HG03432 (cell line): Measurements from ENCODE around the gene VSIR.

Source experiments
- ATAC-seq: cut with Tn5 transposase; IDR thresholded peaks from one replicate; pipeline ENCODE4 v1.9.1; 2021; ENCODE audit warnings: mild to moderate bottlenecking, moderate library complexity; ENCODE audit not compliant: unreplicated experiment

VSIR gene

DNA sequence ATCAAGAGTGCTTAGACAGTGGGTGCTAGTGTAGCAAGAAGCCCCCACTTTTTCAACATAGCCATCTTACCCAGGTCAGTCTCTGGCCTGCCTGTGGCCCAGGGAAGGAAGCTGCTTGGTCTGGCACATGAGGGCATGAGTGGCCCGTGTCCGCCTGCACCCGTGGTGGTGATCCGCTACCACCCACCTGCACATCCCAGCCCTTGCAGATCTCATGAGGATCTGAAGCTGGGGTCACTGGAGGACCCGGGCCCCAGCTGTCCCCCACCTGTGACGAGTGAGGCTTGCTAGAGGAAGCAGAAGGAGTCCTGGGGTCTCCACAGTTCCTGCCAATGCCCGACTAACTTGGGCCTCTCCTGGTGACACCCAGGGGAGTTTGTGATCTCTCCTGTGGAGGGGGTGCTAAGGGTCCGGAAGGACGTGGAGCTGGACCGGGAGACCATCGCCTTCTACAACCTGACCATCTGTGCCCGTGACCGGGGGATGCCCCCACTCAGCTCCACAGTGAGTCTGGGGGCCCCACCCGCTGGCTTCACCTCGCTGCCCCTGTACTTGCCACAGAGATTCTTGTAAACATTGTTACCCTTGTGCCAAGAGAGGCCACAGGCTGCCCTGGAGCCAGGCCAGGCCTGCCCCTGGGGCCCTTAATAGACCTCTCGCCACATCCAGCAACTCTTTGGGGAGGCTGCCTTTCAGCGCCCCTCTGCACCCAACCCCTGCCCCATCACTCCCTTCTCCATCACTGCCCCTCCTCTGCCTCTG is 10.8 kb upstream of the VSIR start:
- ATAC-seq: no peak

DNA sequence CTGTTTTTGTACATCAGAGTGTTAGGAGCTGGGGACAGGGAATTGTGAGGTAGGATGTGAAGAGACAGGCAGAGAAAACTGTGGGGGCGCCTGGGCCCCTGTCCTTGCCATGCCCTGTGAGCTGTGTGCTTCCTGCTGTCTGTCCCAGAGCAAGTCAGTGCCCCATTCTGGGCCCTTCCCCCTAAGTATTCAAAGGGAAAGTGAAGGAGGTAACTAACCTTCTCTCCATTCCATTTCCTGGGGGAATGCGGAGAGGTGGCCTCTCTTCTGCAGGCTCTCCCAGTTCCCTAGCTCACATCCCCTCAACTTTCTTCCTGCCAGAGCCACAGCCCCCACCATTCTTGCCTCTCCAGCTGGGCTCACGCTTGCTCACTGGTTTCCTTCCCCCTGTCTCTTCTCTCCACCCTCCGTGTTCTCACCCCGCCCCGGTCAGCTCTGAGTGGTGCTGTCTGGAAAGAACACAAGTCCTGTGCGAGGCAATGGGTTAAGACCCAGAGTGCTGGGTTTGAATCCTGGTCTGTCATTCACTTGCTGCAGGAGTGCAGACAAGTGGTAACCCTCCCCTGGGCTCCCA is 9.7 kb upstream of the VSIR start:
- no peak for ATAC-seq

DNA sequence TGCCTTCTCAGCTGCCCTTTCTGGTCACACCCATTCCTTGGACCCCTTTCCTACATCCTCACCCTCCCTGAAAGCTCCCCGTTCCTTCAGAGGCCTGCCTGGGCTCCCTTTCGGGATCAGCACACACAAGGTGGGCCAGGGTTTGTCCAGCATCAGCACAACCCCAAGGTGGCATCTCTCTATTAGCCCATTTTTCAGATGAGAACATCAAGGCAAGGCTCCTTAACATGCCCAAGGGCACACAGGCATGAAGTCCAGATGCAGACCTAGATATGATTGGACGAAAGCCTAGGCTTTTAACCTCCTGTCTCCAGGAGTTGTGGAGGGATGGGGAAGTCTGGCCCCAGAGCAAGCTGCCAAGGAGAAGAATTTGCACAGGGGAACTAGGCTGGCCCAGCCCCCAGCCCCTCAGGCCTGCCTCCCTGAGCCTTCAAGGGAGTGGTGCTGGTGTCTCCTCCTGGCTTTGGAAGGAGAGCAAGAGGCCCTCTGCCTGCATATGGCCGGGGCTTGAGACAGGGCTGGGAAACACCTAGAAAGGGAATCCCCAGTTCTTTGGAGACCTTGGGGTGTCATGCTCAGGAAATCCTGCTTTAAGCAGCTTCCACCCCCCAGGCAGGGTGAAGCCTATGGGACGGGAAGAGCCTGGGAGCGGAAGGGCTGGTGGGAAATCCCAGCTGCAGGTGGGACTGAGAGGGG is 9.0 kb upstream of the VSIR start:
- ATAC-seq: no peak

DNA sequence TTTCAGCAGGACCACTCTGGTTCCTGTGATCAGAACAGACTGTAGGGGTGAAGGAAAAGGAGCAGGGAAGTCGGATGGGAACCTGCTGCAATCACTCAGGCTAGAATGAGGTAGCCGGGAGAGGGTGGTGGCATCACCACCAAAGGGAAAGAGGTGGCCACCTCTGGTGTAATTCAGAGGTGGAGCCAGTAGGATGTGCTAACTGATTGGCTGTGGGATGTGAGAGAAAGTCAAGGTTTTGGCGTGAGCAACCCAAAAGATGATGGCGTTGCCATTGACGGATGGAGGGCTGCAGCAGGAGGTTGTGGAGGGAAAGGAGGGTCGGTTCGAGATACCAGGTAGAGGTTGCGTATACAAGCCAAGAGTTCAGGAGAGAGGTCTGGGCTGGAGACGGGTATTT is 7.4 kb upstream of the VSIR start:
- ATAC-seq: no peak

DNA sequence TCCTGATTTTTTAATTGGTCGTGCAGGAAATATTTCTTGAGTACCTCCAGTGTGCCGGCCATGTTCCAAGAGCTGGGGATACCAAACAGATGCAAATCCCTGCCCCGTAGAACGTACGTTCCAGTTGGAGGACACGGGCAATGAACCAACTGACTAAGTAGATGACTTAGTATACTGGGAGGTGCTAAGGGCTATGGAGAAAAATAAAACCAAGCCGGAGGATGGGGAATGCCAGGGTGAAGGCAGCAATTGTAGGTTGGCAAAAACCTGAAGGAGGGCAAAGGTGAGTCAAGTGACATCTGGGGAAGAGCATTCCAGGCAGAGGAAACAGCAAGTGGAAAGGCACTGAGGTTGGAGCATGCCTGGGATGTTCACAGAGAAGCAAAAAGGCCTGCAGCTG is 6.8 kb upstream of the VSIR start:
- ATAC-seq: no peak

DNA sequence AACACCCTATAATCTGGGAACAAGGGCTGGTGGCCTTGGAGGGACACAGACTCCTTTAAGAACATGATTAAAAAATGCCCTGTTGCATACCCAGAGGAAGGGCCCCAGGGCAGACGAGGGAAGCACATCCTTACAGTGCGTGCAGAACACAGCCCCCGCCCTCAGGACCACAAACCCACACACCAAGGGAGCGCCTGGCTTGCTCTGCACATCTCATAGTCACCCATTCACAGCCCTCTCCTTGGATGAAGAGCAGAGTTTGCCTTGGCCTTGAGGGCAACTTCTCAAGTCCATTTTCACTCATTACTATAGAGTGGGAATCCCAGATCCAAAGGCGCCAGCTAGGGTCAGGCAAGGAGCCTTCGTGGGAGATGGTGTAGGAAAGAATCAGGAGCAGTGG is 6.3 kb upstream of the VSIR start:
- no peak for ATAC-seq

DNA sequence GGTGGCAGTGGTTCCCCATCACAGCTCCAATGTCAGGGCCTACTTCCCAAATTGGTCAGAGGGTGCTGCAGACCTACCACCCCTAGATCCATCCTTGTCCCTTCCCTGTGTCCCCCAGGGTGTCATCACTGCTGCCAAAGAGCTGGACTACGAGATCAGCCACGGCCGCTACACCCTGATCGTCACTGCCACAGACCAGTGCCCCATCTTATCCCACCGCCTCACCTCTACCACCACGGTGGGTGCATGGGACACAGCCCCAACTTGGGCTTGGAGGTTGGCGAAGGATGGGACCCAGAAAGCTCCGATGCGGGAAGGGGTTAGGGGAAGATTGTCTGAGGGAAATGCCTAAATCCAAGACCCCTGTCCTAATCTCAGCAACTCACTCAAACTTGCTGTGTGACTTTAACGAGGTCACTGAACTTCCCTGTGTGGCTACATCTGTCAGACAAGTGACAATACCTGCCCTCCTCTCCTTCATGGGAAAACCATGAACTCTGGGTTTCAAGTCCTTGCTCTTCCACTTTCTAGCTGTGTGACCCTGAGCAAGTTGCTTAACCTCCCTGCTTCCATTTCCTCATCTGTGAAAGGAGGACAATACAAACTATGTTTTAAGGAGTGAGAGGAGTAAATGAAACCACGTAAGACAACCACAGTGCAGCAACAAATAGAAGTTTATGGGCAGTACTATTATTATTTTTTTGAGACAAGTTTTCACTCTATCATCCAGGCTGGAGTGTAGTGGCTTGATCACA is 4.9 kb upstream of the VSIR start:
- no peak for ATAC-seq

DNA sequence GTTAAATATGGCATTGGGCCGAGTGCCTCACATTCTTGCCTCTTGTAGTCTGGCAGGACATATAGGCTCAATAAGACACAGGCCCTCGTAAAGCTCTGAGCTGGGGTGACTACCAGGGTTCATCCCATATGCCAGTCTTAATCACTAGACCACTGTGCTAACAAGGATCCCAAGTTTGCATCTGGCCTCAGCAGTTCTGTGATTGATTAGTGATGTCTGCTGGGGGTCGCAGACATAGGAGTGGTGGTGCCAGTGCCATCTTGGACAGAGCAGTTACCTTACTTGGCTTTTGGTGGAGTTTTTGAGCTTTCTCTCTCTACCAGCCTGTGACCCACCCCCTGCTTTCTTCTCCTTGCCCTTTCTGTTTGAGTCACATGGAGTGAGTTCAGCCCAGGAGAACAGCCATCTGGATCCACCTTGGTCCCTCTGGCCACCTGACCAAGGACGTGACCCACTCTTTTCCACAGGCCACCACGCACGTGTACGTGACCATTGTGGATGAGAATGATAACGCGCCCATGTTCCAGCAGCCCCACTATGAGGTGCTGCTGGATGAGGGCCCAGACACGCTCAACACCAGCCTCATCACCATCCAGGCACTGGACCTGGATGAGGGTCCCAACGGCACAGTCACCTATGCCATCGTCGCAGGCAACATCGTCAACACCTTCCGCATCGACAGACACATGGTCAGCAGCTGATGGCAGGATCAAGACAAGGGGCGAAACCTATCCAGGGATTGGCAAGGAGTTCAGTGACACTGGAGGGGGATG is 4.1 kb upstream of the VSIR start:
- ATAC-seq: no peak

DNA sequence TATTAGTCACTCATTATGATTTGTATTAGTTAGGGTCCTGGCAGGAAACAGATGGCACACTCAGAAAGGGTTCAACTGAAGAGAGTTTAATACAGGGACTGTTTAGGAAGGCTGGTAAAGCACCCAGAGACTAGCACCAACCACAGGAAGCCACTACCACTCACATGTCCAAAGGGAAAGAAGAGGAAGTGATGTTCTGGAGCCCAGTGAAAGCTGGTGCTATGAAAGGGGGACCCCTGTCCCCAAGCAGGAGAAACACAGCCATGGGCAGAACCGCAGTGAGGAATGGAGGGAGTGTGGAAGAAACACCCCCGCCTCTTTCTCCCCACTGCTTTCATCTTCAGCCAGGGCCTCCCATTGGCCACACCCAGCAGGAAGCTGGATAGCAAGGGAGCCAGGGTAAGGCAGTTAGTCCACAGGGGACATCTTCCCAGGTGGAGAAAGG is 3.2 kb upstream of the VSIR start:
- ATAC-seq: no peak

DNA sequence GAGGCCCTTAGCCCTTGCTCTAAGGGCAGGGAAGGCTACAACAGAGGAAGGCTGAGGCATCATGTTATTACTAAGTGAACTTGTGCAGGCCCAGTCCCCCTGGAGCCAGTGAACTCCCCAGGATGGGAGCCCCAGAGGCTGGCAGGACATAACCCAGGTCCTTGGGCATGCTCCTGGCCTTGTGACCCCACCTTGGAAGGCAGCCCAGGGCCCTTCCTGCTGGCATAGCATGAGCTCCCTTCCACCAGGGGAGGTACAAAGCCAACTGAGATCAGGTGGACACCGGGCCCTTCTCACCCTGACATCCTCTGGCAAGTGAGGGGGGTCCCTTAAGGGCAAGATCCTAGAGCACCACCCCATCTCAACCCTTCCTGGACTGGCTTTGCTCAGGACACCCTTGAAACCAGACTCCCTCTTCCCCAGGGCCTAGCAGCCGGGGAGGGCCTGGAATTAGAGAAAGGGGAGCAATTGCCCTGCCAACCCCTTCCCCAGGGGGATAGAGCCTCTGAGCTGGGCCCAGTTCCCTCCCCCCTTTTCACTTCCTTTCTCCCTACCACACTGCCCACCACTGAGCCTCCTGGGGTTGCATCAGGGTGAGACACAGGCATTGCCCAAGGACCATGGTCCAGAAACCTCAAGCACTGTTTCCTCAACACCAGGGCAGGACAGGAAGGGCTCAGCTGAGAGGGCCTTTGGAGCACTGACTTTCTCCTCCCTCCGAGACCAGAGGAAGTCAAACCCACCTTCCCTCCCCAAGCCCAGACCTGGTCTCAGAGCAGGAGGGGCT is 1.8 kb upstream of the VSIR start:
- no peak for ATAC-seq

DNA sequence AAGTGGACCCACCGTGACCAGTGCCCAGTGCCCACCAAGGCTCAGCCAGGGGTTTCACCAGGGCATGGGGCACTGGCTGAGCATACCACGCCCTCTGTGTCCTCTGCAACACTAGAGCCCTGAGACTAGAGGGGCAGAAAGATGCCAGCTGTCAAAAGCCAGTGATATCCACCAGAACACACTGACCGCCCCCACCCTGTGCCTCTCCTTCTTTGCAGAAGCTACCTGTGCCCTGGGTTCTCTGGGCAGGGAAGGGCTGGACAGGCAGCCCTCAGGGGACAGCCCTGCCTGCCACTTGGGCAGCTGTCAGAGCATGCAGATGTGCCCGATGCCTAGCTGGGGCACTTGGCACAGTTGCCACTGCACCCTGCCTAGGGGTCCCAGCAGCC is 494 bp downstream of the VSIR start:
- no peak for ATAC-seq

DNA sequence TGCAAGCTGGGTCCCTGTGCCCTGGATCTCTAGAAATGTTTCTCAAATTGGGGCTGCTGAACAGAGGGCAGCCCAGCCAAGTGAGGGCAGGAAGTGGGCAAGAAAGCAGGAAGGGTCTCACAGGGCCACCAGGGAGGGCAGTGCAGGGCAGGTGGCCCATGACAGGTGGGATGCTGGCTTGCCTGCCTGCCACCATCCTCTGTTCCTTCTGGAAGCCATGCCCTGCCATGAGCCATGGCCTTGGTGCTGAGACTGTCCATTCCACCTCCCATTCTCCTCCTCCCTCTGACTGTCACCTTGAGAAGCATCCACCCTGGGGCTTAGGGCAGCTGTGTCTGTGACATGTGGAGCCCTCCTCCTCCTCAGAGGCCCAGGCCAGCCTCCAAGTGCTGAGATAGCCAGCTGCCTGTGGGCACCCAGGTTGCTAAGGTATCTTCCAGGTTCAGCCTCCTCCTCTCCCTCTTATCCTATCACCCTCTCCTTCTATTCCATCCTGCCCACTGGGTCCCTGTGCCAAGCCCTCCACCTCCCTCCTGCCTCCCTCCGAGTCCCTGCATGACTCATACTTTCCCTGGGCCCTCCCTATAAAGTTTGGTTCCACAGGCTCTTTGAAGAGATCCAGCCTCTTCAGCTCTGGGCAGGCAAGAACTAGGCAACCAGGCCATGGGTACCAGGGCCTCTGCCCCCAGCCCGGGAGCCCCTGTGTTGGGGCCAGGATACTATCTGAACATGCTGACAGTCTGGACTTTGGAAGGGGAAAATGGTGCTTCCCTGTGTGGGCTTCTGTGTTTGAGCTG is 1.3 kb downstream of the VSIR start:
- ATAC-seq: no peak

DNA sequence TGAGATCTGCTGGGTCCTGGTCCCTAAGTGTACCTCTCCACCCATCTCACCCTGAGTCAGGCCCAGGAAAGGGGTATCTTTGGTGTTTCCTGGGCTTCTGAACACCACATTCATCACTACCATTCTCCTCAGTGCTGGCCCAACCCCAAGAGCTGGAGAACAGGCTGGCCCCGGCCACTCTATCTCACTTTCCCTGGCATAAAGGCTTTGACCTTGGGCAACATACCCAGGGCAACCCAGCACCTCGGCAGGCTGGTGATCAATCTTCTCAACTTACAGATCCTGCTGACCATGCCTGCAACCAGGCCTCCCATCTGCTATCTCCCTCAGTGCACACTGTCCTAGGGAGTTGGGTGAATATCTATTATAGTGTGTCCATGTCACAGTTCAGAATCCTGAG is 2.1 kb downstream of the VSIR start:
- ATAC-seq: no peak

DNA sequence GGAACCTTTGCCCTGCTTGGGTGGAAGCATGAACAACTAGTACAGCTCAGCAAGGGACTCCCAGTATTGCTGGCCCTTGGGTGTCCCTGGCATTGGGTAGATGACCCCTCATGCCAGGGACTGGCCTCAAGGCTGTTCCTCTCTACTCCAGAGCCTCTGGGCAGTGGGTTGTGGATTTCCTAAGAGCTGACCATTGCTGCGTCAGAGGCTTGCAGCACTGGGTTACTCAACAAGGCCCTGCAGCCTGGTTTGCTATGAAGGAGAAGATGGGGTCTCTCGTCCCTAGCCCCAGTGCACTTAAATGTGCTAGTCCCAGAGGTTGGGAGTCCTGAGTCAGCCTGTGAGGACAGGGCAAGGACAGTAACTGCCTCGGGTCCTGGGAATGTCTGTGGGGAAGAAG is 2.5 kb downstream of the VSIR start:
- ATAC-seq: no peak

DNA sequence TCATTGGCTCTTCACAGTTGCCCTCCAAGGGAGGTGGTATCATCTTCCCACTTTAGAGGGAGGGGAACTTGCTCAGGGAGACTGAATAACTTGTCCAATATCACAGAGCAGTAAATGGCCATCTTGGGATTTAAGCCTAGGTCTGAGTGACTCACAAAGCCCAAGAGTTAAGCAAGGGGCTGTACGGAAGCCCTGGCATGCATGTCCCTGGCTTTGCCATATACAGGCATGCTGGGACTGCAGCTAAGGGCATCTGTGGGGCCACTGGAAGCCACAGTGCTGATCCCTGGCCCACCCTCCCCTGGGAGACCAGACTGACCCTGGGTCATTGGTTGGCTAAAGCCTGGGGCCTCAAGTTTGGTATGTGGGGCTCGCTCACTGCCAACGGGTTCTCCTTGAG is 3.1 kb downstream of the VSIR start:
- no peak for ATAC-seq

DNA sequence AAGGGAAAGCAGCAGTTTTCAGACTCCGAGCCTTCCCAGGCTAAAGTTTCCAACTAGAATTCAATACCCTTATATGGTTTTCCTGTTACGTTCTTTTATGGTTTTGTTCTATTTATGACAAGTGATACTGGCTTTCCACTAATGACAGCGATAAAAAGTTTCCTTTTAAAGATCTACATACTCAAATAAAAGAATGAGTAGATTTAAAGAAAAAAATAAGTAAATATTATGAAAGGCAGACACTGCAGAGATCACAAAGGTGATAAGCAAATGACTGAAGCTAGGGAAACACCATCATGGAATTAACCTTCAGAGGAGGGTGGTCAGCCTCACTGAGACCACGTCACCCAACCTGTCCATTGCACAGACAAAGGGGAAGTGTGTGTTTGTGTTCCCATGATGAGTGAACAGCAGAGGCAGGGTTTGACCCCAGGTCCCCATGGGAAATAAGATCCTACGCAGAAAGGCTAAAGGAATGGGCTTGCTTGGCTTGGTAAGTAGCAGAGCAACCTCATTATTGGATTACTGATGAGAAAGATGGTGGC is 4.0 kb downstream of the VSIR start:
- ATAC-seq: peak; percentile 26

DNA sequence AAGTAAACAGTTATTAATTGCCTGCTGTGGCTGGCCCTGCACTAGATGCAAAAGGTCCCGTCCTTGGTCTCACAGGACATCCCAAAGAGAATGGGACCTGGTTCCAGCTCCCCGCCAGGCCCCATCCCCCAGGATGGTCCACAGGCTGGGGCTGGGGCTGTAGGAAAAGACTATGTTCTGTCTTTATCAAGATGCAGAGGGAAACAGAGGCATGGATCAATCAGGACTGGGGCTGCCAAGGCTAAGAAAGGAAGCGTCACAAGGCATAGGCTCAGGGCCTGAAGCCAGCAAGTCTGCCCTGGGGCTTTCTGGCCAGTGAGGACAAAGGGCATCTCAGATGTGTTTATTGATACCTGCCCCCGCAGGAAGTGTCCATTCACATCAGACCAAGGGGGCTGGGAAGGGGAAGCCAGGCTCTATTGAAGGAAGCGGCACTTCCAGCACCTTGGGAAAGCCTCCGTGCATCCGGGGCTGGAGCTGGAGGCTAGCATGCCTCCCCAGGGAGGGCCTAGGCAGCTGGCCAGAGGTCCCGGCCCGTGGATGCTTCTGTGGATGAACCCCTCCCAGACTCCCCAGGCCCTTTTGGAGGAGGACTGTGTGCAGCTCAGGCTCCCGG is 5.8 kb downstream of the VSIR start:
- no peak for ATAC-seq

DNA sequence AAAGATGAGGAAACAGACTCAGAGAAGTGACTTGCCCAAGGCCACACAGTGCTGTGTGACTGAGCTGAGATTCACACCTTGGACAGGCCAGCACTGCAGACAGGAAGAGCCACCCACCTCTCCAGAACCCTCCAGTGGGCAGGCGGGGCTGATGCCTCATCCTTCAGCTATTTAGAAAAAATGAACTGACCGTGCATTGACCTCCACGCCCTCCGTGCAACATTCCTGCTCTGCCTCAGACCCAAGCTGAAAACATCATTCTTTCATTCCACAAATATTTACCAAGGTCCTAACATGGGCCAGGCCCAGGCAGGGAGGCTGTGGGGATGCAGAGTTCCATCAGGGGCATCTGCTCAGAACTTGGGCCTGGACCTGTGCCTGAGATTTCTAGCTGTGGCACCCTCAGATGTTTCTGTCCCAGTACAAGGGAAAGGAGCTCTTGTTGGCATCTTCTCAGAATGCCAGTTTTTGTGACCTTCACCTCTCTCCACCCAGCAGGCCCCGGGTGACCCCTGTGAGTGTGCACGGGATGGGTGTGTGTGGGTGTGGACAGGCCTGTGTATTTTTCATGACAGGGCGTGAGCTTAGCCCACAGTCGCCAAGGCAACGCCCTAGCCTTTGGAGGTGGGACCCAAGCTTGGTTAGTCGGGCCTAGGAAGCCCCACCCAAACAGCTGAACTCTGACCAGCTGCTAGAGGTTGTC is 6.5 kb downstream of the VSIR start:
- ATAC-seq: no peak
